ENCODE data around the gene PHYHIPL.

- TF ChIP-seq EZH2 (IDR thresholded peaks at IDR 0.05; ENCODE audit: insufficient read depth, poor library complexity, severe bottlenecking) (no peak), EZH2phosphoT487 (IDR thresholded peaks at IDR 0.05; ENCODE audit: insufficient read depth, low read depth) (no peak)
Measured at GRCh38 chr10:59269651-59270050, 93.2 kb downstream of the PHYHIPL start.
